ENCODE data around the gene FMN1. TPM values are rescaled to one million over a fixed set of nuclear protein-coding genes. Genes with fewer than 3 reads are reported as not detected.

Gene FMN1
- total RNA-seq, 2 donors from 2014 or later, result 0.60 to 1.1 TPM

DNA sequence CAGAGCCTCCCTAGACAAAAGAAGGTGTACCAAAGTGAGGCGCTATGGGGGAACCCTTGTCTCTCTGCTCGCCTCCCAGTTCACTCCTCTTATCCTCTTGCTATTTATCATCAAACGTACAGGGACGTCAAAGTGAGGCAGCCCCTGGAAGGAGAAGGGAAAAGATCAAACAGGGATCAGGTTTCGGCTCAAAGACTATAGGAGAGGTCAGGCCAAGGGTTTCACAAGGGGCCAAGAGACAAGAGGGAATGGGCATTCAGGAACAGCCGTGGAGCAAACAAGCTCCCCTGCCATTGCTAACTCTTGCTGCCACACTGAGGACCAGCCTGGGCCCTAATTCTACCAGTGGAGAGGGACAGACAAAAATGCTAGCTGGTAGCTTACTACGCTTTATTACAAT lies 308.1 kb downstream of the FMN1 start:
- no peaks in the 10 kb centered on the region for H3K9me3 ChIP-seq (ENCODE audit: control insufficient read depth, low read length)
- H3K27me3 Mint-ChIP-seq (ENCODE audit: insufficient read depth), result no peaks in the 10 kb centered on the region
- H3K9ac ChIP-seq (ENCODE audit: extremely low read depth, low read length, poor library complexity, severe bottlenecking), result no peak overlapping the region
- H3K36me3 ChIP-seq (ENCODE audit: control insufficient read depth, insufficient read depth, low read length), result no peaks in the 10 kb centered on the region
- 71 to 77% methylated on average over 3 to 7 of the region's 7 CpGs for WGBS, 2 experiments (ENCODE audit: insufficient coverage in 1 of 2, insufficient read length in 1 of 2)
- no peak overlapping the region for H3K27ac ChIP-seq (ENCODE audit: low read depth, low read length)
- DNase-seq, result no peak
- H3K27me3 ChIP-seq (ENCODE audit: control insufficient read depth, insufficient read depth, low read length, poor library complexity, severe bottlenecking), result no peaks in the 10 kb centered on the region
- no peaks in the 10 kb centered on the region for H3K36me3 Mint-ChIP-seq (ENCODE audit: low read depth)
- no peak overlapping the region for H3K4me3 ChIP-seq (ENCODE audit: low read length)
- H3K9me3 Mint-ChIP-seq, result no peaks in the 10 kb centered on the region
- TF ChIP-seq, protein P1, sequence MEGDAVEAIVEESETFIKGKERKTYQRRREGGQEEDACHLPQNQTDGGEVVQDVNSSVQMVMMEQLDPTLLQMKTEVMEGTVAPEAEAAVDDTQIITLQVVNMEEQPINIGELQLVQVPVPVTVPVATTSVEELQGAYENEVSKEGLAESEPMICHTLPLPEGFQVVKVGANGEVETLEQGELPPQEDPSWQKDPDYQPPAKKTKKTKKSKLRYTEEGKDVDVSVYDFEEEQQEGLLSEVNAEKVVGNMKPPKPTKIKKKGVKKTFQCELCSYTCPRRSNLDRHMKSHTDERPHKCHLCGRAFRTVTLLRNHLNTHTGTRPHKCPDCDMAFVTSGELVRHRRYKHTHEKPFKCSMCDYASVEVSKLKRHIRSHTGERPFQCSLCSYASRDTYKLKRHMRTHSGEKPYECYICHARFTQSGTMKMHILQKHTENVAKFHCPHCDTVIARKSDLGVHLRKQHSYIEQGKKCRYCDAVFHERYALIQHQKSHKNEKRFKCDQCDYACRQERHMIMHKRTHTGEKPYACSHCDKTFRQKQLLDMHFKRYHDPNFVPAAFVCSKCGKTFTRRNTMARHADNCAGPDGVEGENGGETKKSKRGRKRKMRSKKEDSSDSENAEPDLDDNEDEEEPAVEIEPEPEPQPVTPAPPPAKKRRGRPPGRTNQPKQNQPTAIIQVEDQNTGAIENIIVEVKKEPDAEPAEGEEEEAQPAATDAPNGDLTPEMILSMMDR (conservative IDR thresholded peaks at IDR 0.05), result no peak
- no peak overlapping the region for H3K27ac Mint-ChIP-seq
- H3K4me1 Mint-ChIP-seq, result peaks cover 21% of the 10 kb centered on the region
- H3K4me3 Mint-ChIP-seq, result no peak overlapping the region
- H3K4me1 ChIP-seq (ENCODE audit: control insufficient read depth, insufficient read depth, low read length), result peaks cover 7% of the 10 kb centered on the region

GRCh38 chr15:32885713-32886112 lies 308.8 kb downstream of the FMN1 start:
- no peaks in the 10 kb centered on the region for H3K9me3 ChIP-seq (ENCODE audit: control insufficient read depth, low read length)
- peaks cover 7% of the 10 kb centered on the region for H3K4me1 ChIP-seq (ENCODE audit: control insufficient read depth, insufficient read depth, low read length)
- no peaks in the 10 kb centered on the region for H3K27me3 ChIP-seq (ENCODE audit: control insufficient read depth, insufficient read depth, low read length, poor library complexity, severe bottlenecking)
- H3K36me3 Mint-ChIP-seq (ENCODE audit: low read depth), result no peaks in the 10 kb centered on the region
- H3K4me3 ChIP-seq (ENCODE audit: low read length), result no peak overlapping the region
- peaks cover 21% of the 10 kb centered on the region for H3K4me1 Mint-ChIP-seq
- H3K9me3 Mint-ChIP-seq, result no peaks in the 10 kb centered on the region
- no peaks in the 10 kb centered on the region for H3K27me3 Mint-ChIP-seq (ENCODE audit: insufficient read depth)
- no peaks in the 10 kb centered on the region for H3K36me3 ChIP-seq (ENCODE audit: control insufficient read depth, insufficient read depth, low read length)
- WGBS, 2 experiments (ENCODE audit: insufficient coverage in 1 of 2, insufficient read length in 1 of 2), result 99 to 100% methylated on average over 1 to 5 of the region's 5 CpGs
- no peak overlapping the region for H3K27ac ChIP-seq (ENCODE audit: low read depth, low read length)
- TF ChIP-seq, protein P1 (conservative IDR thresholded peaks at IDR 0.05), result no peak
- DNase-seq, result no peak
- no peak overlapping the region for H3K27ac Mint-ChIP-seq
- H3K4me3 Mint-ChIP-seq, result no peak overlapping the region
- no peak overlapping the region for H3K9ac ChIP-seq (ENCODE audit: extremely low read depth, low read length, poor library complexity, severe bottlenecking)

- Mint-ChIP-seq H3K4me3 (no peak overlapping the region), H3K9me3 (no peaks in the 10 kb centered on the region), H3K27me3 (ENCODE audit: insufficient read depth) (no peaks in the 10 kb centered on the region), H3K27ac (no peak overlapping the region), H3K36me3 (ENCODE audit: low read depth) (no peaks in the 10 kb centered on the region), H3K4me1 (peaks cover 21% of the 10 kb centered on the region)
- H3K9me3 ChIP-seq (ENCODE audit: control insufficient read depth, low read length), result no peaks in the 10 kb centered on the region
- H3K4me3 ChIP-seq (ENCODE audit: low read length), result no peak overlapping the region
- TF ChIP-seq, protein P1 (conservative IDR thresholded peaks at IDR 0.05), result no peak
- H3K36me3 ChIP-seq (ENCODE audit: control insufficient read depth, insufficient read depth, low read length), result no peaks in the 10 kb centered on the region
- no peak for DNase-seq
- H3K9ac ChIP-seq (ENCODE audit: extremely low read depth, low read length, poor library complexity, severe bottlenecking), result no peak overlapping the region
- WGBS, 2 experiments (ENCODE audit: insufficient coverage in 1 of 2, insufficient read length in 1 of 2), result 87 to 96% methylated on average over 6 of the region's 6 CpGs
- no peaks in the 10 kb centered on the region for H3K27me3 ChIP-seq (ENCODE audit: control insufficient read depth, insufficient read depth, low read length, poor library complexity, severe bottlenecking)
- no peak overlapping the region for H3K27ac ChIP-seq (ENCODE audit: low read depth, low read length)
- peaks cover 7% of the 10 kb centered on the region for H3K4me1 ChIP-seq (ENCODE audit: control insufficient read depth, insufficient read depth, low read length)
Measured at GRCh38 chr15:32884146-32884545, 310.4 kb downstream of the FMN1 start.

Data from endodermal cell (in vitro differentiated cells).